DND-41 (cell line): ENCODE data around the gene DIRAS1.

Experiments used
- EZH2 ChIP-seq: IDR thresholded peaks from 3 replicates; pipeline ENCODE4 v1.6.1; 2012; ENCODE audit warnings: borderline replicate concordance, low read depth, mild to moderate bottlenecking, moderate library complexity, low read length, inconsistent platforms; ENCODE audit not compliant: severe bottlenecking
- TF ChIP-seq, protein P1 (sequence below): IDR thresholded peaks from 2 replicates; pipeline ENCODE4 v1.5.1; 2012; ENCODE audit warnings: borderline replicate concordance, low read length, moderate library complexity, mild to moderate bottlenecking; ENCODE audit not compliant: poor library complexity, severe bottlenecking; ENCODE audit errors: extremely low read depth

DNA sequence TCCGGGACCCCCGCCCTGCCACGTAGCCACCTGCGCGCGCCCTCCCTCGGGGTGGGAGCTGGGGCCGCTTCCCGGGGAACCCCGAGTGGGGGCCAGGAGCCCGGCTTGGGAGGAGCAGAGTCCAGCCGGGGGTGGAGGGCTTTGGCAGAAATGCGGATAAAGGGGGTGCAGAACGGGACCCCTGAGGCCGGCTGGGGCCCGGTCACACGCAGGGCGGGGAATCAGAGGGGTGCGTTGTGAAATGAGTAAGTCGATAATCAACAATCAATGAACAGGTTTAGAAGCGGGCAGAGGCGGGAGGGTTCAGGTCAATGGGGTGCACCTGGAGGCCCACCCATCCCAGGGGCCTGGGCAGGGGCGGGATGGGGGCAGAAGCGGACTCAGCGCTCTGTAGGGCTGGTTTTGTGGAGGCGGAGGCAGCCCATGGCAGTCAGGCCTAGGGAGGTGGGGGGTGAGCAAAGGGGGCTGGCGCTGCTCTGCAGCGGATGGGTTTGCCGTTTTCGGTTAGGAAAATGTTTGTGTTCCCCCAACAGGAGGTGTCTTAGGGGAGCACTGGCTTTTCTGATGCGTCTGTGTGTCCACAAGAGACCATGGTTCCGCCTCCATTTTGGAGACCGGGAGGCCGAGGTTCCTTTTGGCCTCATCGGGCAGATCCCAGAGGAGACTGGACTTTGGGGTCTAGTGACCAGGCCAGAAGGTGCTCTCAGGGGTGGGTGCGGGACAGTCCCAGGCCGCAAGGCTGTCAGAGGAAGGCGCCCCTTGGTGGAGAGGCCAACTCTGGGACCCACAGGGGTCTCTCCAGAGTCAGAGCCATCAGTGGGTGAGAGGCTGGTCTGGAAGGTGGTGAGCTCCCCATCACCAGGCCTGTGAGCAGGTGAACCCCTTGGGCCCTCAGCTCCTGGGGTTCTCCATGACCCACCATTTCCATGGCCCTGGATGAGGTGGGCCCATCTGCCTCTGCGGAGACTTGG is 683 bp upstream of the DIRAS1 start:
- TF ChIP-seq, protein P1, sequence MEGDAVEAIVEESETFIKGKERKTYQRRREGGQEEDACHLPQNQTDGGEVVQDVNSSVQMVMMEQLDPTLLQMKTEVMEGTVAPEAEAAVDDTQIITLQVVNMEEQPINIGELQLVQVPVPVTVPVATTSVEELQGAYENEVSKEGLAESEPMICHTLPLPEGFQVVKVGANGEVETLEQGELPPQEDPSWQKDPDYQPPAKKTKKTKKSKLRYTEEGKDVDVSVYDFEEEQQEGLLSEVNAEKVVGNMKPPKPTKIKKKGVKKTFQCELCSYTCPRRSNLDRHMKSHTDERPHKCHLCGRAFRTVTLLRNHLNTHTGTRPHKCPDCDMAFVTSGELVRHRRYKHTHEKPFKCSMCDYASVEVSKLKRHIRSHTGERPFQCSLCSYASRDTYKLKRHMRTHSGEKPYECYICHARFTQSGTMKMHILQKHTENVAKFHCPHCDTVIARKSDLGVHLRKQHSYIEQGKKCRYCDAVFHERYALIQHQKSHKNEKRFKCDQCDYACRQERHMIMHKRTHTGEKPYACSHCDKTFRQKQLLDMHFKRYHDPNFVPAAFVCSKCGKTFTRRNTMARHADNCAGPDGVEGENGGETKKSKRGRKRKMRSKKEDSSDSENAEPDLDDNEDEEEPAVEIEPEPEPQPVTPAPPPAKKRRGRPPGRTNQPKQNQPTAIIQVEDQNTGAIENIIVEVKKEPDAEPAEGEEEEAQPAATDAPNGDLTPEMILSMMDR: no peak
- no peak for TF ChIP-seq EZH2
